ENCODE results near the gene GABBR2. TPM values are rescaled to one million over a fixed set of nuclear protein-coding genes. Genes with fewer than 3 reads are reported as not detected.

The GABBR2 gene
- total and polyA plus RNA-seq, 9 of the 15 experiments (the other 6 are each of a cell fraction or from before 2014, with no cell fraction given), result 0.15 to 1.9 (median 0.32) TPM

GRCh38 chr9:98573749-98574278, 134.9 kb downstream of the GABBR2 start:
- intact Hi-C loops (cut with micrococcal nuclease), result loop anchor here (10.0 kb wide), 1 partner anchor 259 kb away; no protein-coding TSS in a partner anchor
- Histone ChIP-seq H3K9me1 (ENCODE audit: control insufficient read depth, insufficient read depth, low read length) (peaks cover 3% of the 10 kb centered on the region), H3K9ac (ENCODE audit: insufficient read depth in 1 of 2, low read depth in 2 of 2, low read length in 2 of 2) (no peak overlapping the region), H3K27me3 (ENCODE audit: control insufficient read depth in 2 of 2, insufficient read depth in 2 of 2, low read length in 2 of 2) (no peaks in the 10 kb centered on the region; a peak in 1 of 5 replicates), H3K27ac (ENCODE audit: extremely low read depth, low read depth, low read length) (no peak overlapping the region), H4K20me1 (replicated peaks; ENCODE audit: control insufficient read depth, insufficient read depth, low read length) (0 out of 2 replicates have a peak, but pooled peaks cover 3% of the 10 kb centered on the region), H3K9me3 (replicated peaks; ENCODE audit: control insufficient read depth, insufficient read depth, low read depth, low read length) (no peaks in the 10 kb centered on the region), H3K36me3 (ENCODE audit: control insufficient read depth, insufficient read depth, low read length) (no peaks in the 10 kb centered on the region), H3K4me1 (replicated peaks in 1 of 2; ENCODE audit: control insufficient read depth in 2 of 2, insufficient read depth in 2 of 2, low read length in 2 of 2) (peaks cover 14 to 21% of the 10 kb centered on the region in 2 experiments), H3K4me3 (no peak overlapping the region), H3K4me2 (ENCODE audit: insufficient read depth, low read length) (no peak overlapping the region), H3K79me2 (ENCODE audit: control insufficient read depth, insufficient read depth, low read length) (no peaks in the 10 kb centered on the region), H2AFZ (ENCODE audit: low read depth, low read length) (no peak overlapping the region)
- ChIA-PET POLR2A (interaction anchor here (1.0 to 2.4 kb wide), 2 partner anchors 9 to 18 kb away, joined by 5 to 11 read pairs; no protein-coding TSS in a partner anchor), CTCF (ENCODE audit: low intra/inter-chr PET ratio) (no interaction called here)
- WGBS (ENCODE audit: insufficient coverage, low coverage, missing lambda C conversion rate), result 70% methylated on average over 5 of the region's 5 CpGs
- in situ Hi-C loops (cut with MboI), result no loop called here
- FAIRE-seq, result no peak
- TF ChIP-seq ZBTB33 (CRISPR knock-in tag; IDR thresholded peaks at IDR 0.05) (peak; percentile 95), ZNF280B (CRISPR knock-in tag; IDR thresholded peaks at IDR 0.05) (no peak), CTCF (IDR thresholded peaks at IDR 0.05 in 2 of 3, conservative IDR thresholded peaks at IDR 0.05 in 1 of 3; ENCODE audit: insufficient read depth in 2 of 3, low read depth in 1 of 3, low read length in 3 of 3) (peak in 1 of 3 experiments; percentile 42; a peak in 2 of 6 replicates), CHAMP1 (IDR thresholded peaks at IDR 0.05) (no peak)
- ATAC-seq, result no peak
- BruUV-seq (replicated peaks), result no TSS peak
- peak in 2 of 4 experiments; percentile 15 to 36 for DNase-seq (ENCODE audit: extremely low read depth in 1 of 4, low spot score in 3 of 4)

Data from K562 (cell line).